Fibroblast of peridontal ligament (primary cell): Measurements from ENCODE around the gene PLCG2.
"Not testable (repeated sequence)": the region's sequence is repeated elsewhere in the genome, so short reads cannot be mapped to it uniquely, and the experiment has no call there.

Experiments used
- DNase-seq: peaks from one replicate; pipeline ENCODE4 v3.0.0-alpha.2; 2010; ENCODE audit errors: extremely low read depth

The PLCG2 gene

GRCh38 chr16:81778861-81779535 is at the start of gene PLCG2:
TSS of gene PLCG2 (plus strand) at chr16:81779291. CDS start at chr16:81785990, 6,699 bp downstream.
- no peak for DNase-seq

GRCh38 chr16:81729451-81729850 is 49.6 kb upstream of the PLCG2 start:
- DNase-seq = no peak

GRCh38 chr16:81730090-81731051 is 48.7 kb upstream of the PLCG2 start:
- DNase-seq = peak; percentile 58

- no peak for DNase-seq
Observed at GRCh38 chr16:81731649-81732048, 47.4 kb upstream of the PLCG2 start.

GRCh38 chr16:81732699-81733098 is 46.4 kb upstream of the PLCG2 start:
- no peak for DNase-seq

DNA sequence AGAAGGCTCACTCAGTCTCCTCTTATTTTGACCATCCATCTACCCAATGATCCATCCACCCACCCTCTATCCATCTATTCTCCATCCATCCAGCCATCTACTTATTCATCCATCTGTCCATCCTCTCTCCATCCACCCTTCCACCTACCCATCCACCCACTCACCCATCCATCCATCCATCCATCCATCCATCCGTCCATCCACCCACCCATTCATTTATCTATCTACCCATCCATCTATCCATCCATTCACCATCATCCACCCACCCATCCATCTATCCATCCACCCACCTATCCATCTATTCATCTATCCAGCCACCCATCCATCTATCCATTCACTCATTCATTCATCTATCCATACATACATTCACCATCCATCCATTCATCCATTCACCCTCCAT is 45.8 kb upstream of the PLCG2 start:
- no peak for DNase-seq

GRCh38 chr16:81734632-81735434 is 44.3 kb upstream of the PLCG2 start:
- DNase-seq = no peak

DNA sequence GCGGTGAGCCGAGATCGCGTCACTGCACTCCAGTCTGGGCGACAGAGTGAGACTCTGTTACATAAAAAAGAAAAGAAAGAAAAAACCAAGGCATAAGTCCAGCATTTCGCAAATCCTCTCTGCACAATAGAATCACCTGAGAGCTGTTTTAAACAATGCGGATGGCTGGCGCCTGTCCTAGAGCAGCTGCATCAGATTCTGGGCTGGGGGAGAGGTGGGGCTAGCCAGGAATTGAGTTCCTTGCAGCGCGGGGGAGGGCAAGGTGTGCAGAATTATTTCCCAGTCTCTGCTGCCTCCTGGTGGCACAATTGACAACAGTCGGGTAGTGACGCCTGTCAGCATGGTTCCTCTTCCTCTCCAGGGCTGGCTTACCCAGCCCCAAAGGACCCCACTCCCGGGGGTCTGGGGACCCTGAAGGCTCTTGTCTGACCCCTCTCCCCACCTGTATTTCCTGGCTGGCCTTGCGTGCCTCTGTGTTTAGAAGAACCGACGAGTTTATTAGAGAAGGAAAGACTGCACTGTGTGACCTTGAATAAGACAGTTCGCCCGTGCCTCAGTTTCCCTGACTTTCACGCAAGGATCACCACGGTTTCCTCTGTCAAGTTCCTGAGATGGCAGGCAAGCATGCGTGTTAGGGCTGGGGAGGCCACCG is 41.1 kb upstream of the PLCG2 start:
- DNase-seq = peak; percentile 67

GRCh38 chr16:81738783-81739496 is 40.2 kb upstream of the PLCG2 start:
- DNase-seq = no peak

- no peak for DNase-seq
Observed at GRCh38 chr16:81739503-81739902, 39.6 kb upstream of the PLCG2 start.

DNA sequence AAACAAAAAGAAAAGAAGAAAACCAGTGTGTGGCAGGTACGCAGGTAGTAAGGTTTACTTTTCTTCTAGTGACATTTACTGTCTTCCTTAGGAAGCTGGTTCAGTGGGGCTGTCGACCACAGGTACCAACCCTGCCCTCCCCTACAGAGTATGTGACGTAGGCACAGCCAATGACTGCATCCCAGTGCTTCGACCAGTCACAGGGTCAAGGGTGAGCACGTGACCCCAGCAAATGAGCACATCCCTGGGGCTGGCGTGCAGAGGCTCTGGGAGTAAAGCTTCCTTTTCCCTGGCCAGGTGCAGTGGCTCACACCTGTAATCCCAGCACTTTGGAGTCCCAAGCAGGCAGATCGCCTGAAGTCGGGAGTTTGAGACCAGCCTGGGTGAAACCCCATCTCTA is 38.9 kb upstream of the PLCG2 start:
- DNase-seq = no peak

DNA sequence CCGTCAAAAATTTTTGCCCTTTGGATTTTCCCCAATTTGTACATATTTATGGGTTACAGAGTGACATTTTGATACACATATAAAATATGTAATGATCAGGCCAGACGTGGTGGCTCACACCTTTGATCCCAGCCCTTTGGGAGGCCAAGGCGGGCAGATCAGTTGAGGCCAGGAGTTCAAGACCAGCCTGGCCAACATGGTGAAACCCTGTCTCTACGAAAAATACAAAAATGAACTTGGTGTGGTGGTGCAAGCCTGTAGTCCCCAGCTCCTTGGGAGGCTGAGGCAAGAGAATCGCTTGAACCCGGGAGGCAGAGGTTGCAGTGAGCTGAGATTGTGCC is 37.7 kb upstream of the PLCG2 start:
- DNase-seq = not testable (repeated sequence)

DNA sequence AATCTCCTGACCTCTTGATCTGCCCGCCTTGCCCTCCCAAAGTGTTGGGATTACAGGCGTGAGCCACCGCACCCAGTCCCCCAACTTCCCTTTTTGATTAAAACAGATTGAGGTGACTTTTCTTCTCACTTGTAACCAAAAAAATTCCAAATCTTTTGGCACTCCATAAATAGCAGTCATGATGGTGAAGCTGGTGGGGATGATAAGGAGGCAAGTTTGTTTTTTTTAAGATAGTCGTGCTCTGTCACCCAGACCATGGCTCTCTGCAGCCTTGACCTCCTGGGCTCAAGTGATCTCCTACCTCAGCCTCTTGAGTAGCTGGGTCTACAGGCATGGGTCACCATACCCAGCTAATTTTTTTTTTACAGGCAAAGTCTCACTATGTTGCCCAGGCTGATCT is 34.7 kb upstream of the PLCG2 start:
- DNase-seq = no peak

- no peak for DNase-seq
Observed at GRCh38 chr16:81744911-81745310, 34.2 kb upstream of the PLCG2 start.

- DNase-seq = peak; percentile 45
Observed at GRCh38 chr16:81745704-81746558, 33.2 kb upstream of the PLCG2 start.

- DNase-seq = no peak
Observed at GRCh38 chr16:81746566-81746965, 32.5 kb upstream of the PLCG2 start.

DNA sequence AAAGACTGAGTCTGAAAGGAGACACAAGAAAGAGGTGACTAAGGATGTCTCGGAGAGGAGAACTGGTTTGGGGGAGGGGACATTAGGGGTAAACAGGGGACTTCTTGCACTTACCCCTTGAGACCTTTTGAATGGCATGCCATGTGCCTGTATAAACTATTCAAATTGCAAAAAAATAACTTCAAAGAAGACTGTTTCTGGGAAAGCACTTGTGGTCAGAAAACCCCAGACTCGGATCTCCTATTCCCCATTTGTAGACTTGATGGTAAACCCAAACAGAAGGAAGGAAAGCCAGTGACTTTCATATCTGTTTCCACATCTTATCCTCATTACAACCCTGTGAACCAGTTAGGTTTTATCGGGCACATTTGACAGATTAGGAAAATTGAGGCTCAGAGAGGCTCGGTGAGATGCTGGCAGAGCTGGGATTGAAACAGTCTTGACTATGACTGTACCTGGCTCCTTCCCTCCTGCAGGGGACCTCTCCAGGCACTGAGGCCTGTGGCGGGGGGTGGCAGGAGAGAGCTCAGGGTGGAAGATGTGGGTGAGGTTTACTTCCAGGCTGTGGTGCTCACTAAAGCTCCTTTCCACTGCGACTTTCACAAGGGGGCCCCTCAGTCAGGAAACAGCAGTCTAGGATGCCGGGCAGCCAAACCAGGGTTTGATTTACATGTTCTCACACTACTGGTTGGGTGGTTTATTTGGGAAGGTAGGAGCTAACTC is 30.5 kb upstream of the PLCG2 start:
- no peak for DNase-seq

DNA sequence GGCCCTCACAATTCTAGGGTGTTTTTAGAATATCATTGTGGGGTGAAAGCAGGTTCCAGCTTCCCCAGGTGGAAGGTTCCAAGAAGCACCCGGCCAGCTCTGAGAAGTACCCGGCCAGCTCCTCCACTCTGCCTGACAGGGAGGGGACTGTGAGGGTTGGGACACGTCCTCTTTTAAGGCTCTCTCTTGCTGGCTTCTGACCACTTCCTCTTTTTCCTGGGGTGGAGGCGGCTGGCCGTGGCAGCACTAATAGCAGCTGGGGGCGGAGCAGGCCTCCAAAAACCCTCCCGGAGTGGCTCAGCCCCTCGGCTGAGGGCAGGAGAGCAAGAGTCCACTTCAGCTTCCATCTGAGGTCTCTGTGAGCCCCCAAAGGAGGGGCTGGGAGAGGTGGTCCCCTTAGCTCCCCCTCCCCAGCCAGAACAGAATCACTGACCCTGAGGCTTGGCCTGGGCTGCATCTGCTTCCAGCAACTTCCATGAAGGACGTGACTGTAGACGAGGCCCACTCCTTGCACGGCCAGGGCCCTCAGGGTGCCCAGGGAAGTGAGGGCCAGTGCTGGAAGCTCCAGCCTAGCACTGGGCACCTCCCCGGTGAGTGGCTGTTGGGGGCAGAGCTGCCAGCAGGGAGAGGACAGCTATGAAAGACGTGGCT is 26.7 kb upstream of the PLCG2 start:
- no peak for DNase-seq

GRCh38 chr16:81752876-81753227 is 26.2 kb upstream of the PLCG2 start:
- no peak for DNase-seq
